GM19463 (cell line): ENCODE results near the gene RNASE7.

Experiments used
- ATAC-seq: cut with Tn5 transposase; IDR thresholded peaks from one replicate; pipeline ENCODE4 v1.9.1; 2021; ENCODE audit warnings: mild to moderate bottlenecking, moderate library complexity; ENCODE audit not compliant: unreplicated experiment

The RNASE7 gene

GRCh38 chr14:21066882-21067502 is 24.8 kb downstream of the RNASE7 start:
- ATAC-seq = no peak

- no peak for ATAC-seq
Measured at GRCh38 chr14:21068521-21069387, 26.6 kb downstream of the RNASE7 start.

GRCh38 chr14:21069388-21070082 is 27.4 kb downstream of the RNASE7 start:
- ATAC-seq = no peak

GRCh38 chr14:21070083-21070609 is 28.0 kb downstream of the RNASE7 start, which contains the start of gene ARHGEF40:
Gene ARHGEF40 (plus strand): TSS chr14:21070304. CDS start chr14:21070397, 93 bp downstream.
- ATAC-seq = no peak

GRCh38 chr14:21070610-21071224 is 28.6 kb downstream of the RNASE7 start:
- ATAC-seq = peak; percentile 8

- ATAC-seq = peak; percentile 84
Measured at GRCh38 chr14:21071225-21072030, 29.3 kb downstream of the RNASE7 start.

GRCh38 chr14:21072031-21072473 is 29.9 kb downstream of the RNASE7 start:
- no peak for ATAC-seq

GRCh38 chr14:21072781-21073339 is 30.7 kb downstream of the RNASE7 start:
- no peak for ATAC-seq

- ATAC-seq = no peak
Measured at GRCh38 chr14:21073921-21074320, 31.8 kb downstream of the RNASE7 start.

GRCh38 chr14:21074398-21075272 is 32.5 kb downstream of the RNASE7 start:
- ATAC-seq = no peak

- ATAC-seq = no peak
Measured at GRCh38 chr14:21075719-21076437, 33.7 kb downstream of the RNASE7 start.

GRCh38 chr14:21077672-21078071 is 35.5 kb downstream of the RNASE7 start:
- no peak for ATAC-seq

- no peak for ATAC-seq
Measured at GRCh38 chr14:21078287-21078686, 36.1 kb downstream of the RNASE7 start.

GRCh38 chr14:21078726-21079125 is 36.6 kb downstream of the RNASE7 start:
- no peak for ATAC-seq

- ATAC-seq = no peak
Measured at GRCh38 chr14:21081521-21082142, 39.5 kb downstream of the RNASE7 start.

GRCh38 chr14:21083565-21084325 is 41.6 kb downstream of the RNASE7 start:
- ATAC-seq = no peak

GRCh38 chr14:21084396-21084795 is 42.2 kb downstream of the RNASE7 start:
- ATAC-seq = no peak
